Panc1 (cell line): Measurements from ENCODE around the gene GAST. TPM values are rescaled to one million over a fixed set of nuclear protein-coding genes. Genes with fewer than 3 reads are reported as not detected.

Source experiments
- ATAC-seq: fragments of 200-7000 bp; cut with Tn5 transposase; 2 replicates; pipeline ENCODE4 v1.9.1; 2020; ENCODE audit warnings: mild to moderate bottlenecking, moderate library complexity
- BruUV-seq: library from RNA; stranded (reverse); fragments of 400-500 nt; replicated peaks from 2 replicates; lab custom pipeline; 2021; lab: Mats Ljungman, UMichigan
- CTCF ChIA-PET: fragments of 300-600 bp; sonication (Branson Sonifier 250); formaldehyde crosslinking; loops from one replicate; lab custom pipeline; 2022; ENCODE audit warnings: antibody characterized with exemption; lab: Charles Lee
- POLR2A ChIA-PET: fragments of 300-600 bp; sonication (Branson Sonifier 250); formaldehyde crosslinking; loops from one replicate; lab custom pipeline; 2022; ENCODE audit warnings: antibody characterized with exemption; lab: Charles Lee
- DNase-seq: peaks from one replicate; pipeline ENCODE4 v3.0.0-alpha.2; 2010; ENCODE audit warnings: low read depth, low spot score
- H3K27ac ChIP-seq: 2 replicates; pipeline ENCODE4 v1.5.1; 2011; ENCODE audit warnings: mild to moderate bottlenecking, low read length, inconsistent platforms
- H3K27me3 ChIP-seq: fragments of 200-500 bp; sonication (Bioruptor generic); 2 replicates; pipeline ENCODE4 v1.6.0; 2014; ENCODE audit warnings: low read length, inconsistent platforms; ENCODE audit not compliant: control insufficient read depth, insufficient read depth
- H3K36me3 ChIP-seq: fragments of 200-500 bp; sonication (Bioruptor generic); 2 replicates; pipeline ENCODE4 v1.5.1; 2014; ENCODE audit warnings: inconsistent platforms, mild to moderate bottlenecking, low read length, moderate library complexity; ENCODE audit not compliant: control insufficient read depth, insufficient read depth
- H3K4me1 ChIP-seq: 2 replicates; pipeline ENCODE4 v1.5.1; 2011; ENCODE audit warnings: inconsistent platforms, mild to moderate bottlenecking, low read length, moderate library complexity; ENCODE audit not compliant: control insufficient read depth, insufficient read depth
- H3K4me3 ChIP-seq, 2 experiments: 2 replicates each; pipeline ENCODE4 v1.5.1; 2011 to 2012; ENCODE audit warnings: low read depth in 2 of 2, low read length in 2 of 2, mild to moderate bottlenecking in 2 of 2, inconsistent platforms in 1 of 2, moderate library complexity in 1 of 2
- H3K9me3 ChIP-seq: fragments of 200-500 bp; sonication (Bioruptor generic); 2 replicates; pipeline ENCODE4 v1.5.1; 2014; ENCODE audit warnings: low read depth, mild to moderate bottlenecking, inconsistent platforms, low read length, moderate library complexity; ENCODE audit not compliant: control insufficient read depth, insufficient read depth
- POLR2AphosphoS5 ChIP-seq: IDR thresholded peaks from 2 replicates; pipeline ENCODE4 v1.6.1; 2012; ENCODE audit warnings: mild to moderate bottlenecking, low read depth, low read length, moderate library complexity
- SIN3A ChIP-seq: IDR thresholded peaks from 2 replicates; pipeline ENCODE4 v1.6.1; 2012; ENCODE audit warnings: low read depth, mild to moderate bottlenecking, low read length, moderate library complexity, borderline replicate concordance; ENCODE audit not compliant: insufficient read depth
- TCF7L2 ChIP-seq: IDR thresholded peaks from 2 replicates; pipeline ENCODE4 v1.6.1; 2011; ENCODE audit warnings: mild to moderate bottlenecking, low read depth, low read length, inconsistent platforms
- in situ Hi-C: cut with HindIII; loops from 2 replicates; pipeline ENCODE4 v1.10.0; 2016; ENCODE audit warnings: low sequenced_read_pairs, low pct_unique_long_range_greater_than_20kb
- intact Hi-C: fragments of 100-400 bp; cut with micrococcal nuclease; formaldehyde crosslinking; loops from one replicate; pipeline ENCODE4 v1.10.0; 2022; ENCODE audit not compliant: unreplicated experiment
- total RNA-seq: library from RNA; stranded (reverse); gene quantifications from one replicate; pipeline ENCODE4 v1.2.1, GENCODE V29; 2021; ENCODE audit not compliant: unreplicated experiment
- TF ChIP-seq, protein P1 (sequence below): fragments of 450-650 bp; IDR thresholded peaks from 2 replicates; pipeline ENCODE4 v1.5.1; 2017; ENCODE audit warnings: mild to moderate bottlenecking
- TF ChIP-seq, protein P2 (sequence below), 2 experiments: IDR thresholded peaks; 2 replicates each; pipeline ENCODE4 v1.6.1; 2011 to 2012; ENCODE audit warnings: low read depth in 2 of 2, control low read depth in 1 of 2, low read length in 1 of 2, mild to moderate bottlenecking in 1 of 2, moderate library complexity in 1 of 2; ENCODE audit not compliant: insufficient read depth in 1 of 2

Gene GAST
- total RNA-seq, 1 experiment from 2014 or later: not detected

DNA sequence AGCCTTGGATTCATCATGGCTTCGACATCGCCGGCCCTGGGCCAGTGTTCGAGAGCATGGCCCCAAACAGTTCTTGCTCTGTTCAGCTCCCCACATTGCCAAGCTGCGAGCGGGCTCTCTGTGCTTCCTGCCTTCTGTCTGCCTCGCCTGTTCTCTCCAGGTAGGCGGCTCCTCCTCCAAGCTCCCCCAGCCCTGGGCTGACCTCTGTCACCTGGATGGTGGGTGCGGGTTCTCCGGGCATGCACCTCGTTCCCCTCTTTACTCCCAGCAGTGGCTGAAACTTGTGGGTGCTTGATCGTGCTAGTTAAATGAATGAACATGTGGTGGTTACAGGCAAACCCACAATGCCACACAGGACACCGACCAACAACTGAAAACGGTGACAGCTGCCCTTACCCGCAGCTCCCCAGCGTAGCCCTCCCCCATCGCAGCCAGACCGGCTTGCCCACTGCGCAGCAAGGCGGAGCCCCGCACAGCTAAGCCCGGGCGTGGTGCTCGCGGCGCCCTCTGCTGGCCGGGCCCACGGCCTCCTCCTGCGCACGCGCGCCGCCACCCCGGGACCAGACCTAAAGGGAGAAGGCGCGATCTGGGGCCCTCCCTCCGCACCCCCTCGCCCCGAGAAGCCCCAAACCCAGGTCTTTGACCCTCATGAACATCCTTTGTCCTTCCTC is 46.4 kb upstream of the GAST start:
- POLR2A ChIA-PET: interaction anchor here (1.8 kb wide), 1 partner anchor 23 kb away, joined by 7 read pairs; the partner anchor contains the start of gene EIF1

DNA sequence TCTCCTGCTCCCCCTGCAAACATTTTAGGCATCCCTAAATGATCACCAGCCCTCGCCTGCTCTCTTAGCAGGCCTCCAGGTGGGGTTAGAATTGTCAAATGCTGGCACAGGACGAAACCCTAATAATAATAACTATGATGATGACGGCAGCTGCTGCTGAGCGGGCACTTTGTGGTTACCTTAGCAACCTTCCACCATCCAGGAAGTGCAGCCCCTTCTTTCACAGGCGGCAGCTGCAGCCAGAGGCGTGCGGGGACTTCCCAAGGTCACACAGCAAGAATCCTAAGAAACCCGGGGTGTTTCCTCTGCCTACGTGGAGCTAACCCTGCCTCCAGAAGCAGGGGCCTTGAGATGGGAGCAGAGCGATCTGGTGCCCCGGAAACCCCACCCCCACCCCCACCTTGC is 45.9 kb upstream of the GAST start:
- ChIA-PET POLR2A (interaction anchor here (1.8 kb wide), 1 partner anchor 23 kb away, joined by 7 read pairs; the partner anchor contains the start of gene EIF1), CTCF (interaction anchor here (0.7 to 7.1 kb wide), 9 partner anchors 13 to 809 kb away, joined by 3 to 104 read pairs (median 4); no protein-coding TSS in a partner anchor)
- Histone ChIP-seq H3K4me3 (peak overlapping the region; percentile 41 to 76), H3K27me3 (no peaks in the 10 kb centered on the region), H3K27ac (peak overlapping the region; percentile 92), H3K36me3 (no peaks in the 10 kb centered on the region), H3K9me3 (no peaks in the 10 kb centered on the region), H3K4me1 (peaks cover 23% of the 10 kb centered on the region)
- in situ Hi-C loops: no loop called here
- TF ChIP-seq SIN3A: no peak
- TF ChIP-seq, protein P1, sequence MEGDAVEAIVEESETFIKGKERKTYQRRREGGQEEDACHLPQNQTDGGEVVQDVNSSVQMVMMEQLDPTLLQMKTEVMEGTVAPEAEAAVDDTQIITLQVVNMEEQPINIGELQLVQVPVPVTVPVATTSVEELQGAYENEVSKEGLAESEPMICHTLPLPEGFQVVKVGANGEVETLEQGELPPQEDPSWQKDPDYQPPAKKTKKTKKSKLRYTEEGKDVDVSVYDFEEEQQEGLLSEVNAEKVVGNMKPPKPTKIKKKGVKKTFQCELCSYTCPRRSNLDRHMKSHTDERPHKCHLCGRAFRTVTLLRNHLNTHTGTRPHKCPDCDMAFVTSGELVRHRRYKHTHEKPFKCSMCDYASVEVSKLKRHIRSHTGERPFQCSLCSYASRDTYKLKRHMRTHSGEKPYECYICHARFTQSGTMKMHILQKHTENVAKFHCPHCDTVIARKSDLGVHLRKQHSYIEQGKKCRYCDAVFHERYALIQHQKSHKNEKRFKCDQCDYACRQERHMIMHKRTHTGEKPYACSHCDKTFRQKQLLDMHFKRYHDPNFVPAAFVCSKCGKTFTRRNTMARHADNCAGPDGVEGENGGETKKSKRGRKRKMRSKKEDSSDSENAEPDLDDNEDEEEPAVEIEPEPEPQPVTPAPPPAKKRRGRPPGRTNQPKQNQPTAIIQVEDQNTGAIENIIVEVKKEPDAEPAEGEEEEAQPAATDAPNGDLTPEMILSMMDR: no peak; the same call in 1 of the 2 replicates
- TF ChIP-seq POLR2AphosphoS5: 0 out of 2 replicates have a peak, but pooled peaks have one; percentile 16
- TF ChIP-seq, protein P2, sequence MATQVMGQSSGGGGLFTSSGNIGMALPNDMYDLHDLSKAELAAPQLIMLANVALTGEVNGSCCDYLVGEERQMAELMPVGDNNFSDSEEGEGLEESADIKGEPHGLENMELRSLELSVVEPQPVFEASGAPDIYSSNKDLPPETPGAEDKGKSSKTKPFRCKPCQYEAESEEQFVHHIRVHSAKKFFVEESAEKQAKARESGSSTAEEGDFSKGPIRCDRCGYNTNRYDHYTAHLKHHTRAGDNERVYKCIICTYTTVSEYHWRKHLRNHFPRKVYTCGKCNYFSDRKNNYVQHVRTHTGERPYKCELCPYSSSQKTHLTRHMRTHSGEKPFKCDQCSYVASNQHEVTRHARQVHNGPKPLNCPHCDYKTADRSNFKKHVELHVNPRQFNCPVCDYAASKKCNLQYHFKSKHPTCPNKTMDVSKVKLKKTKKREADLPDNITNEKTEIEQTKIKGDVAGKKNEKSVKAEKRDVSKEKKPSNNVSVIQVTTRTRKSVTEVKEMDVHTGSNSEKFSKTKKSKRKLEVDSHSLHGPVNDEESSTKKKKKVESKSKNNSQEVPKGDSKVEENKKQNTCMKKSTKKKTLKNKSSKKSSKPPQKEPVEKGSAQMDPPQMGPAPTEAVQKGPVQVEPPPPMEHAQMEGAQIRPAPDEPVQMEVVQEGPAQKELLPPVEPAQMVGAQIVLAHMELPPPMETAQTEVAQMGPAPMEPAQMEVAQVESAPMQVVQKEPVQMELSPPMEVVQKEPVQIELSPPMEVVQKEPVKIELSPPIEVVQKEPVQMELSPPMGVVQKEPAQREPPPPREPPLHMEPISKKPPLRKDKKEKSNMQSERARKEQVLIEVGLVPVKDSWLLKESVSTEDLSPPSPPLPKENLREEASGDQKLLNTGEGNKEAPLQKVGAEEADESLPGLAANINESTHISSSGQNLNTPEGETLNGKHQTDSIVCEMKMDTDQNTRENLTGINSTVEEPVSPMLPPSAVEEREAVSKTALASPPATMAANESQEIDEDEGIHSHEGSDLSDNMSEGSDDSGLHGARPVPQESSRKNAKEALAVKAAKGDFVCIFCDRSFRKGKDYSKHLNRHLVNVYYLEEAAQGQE (IDR thresholded peaks at IDR 0.05; ENCODE audit: insufficient read depth in 1 of 2, low read depth in 2 of 2, low read length in 1 of 2): no peak
- ATAC-seq (peak; percentile 54), DNase-seq (no peak)
- intact Hi-C loops: loop anchor here (1.0 to 10.0 kb wide), 5 partner anchors 31 to 863 kb away; no protein-coding TSS in a partner anchor
- BruUV-seq: no TSS peak

More for the DNA sequence above, 46.4 kb upstream of the GAST start:
- Histone ChIP-seq H3K27ac (peak overlapping the region; percentile 92), H3K36me3 (no peaks in the 10 kb centered on the region), H3K9me3 (no peaks in the 10 kb centered on the region), H3K4me3 (peak overlapping the region; percentile 41 to 76), H3K27me3 (no peaks in the 10 kb centered on the region), H3K4me1 (peaks cover 23% of the 10 kb centered on the region)
- no TSS peak for BruUV-seq
- in situ Hi-C loops (no loop called here), intact Hi-C loops (loop anchor here (1.0 to 10.0 kb wide), 5 partner anchors 30 to 863 kb away; no protein-coding TSS in a partner anchor)
- peak; percentile 90 for ATAC-seq
- TF ChIP-seq TCF7L2 (no peak), POLR2AphosphoS5 (peak; percentile 44; the same call in 1 of the 2 replicates), SIN3A (no peak; the same call in 1 of the 2 replicates)
- TF ChIP-seq, protein P2 (IDR thresholded peaks at IDR 0.05; ENCODE audit: insufficient read depth in 1 of 2, low read depth in 2 of 2, low read length in 1 of 2): no peak
- TF ChIP-seq, protein P1: peak; percentile 99
- CTCF ChIA-PET: interaction anchor here (0.6 to 7.1 kb wide), 16 partner anchors 10 to 849 kb away, joined by 3 to 104 read pairs (median 4); no protein-coding TSS in a partner anchor
- DNase-seq: no peak
